Naive thymus-derived CD8-positive, alpha-beta T cell (primary cell): ENCODE measurements around the gene GEMIN5. TPM values are rescaled to one million over a fixed set of nuclear protein-coding genes. Genes with fewer than 3 reads are reported as not detected.
"Not testable (repeated sequence)": the region's sequence is repeated elsewhere in the genome, so short reads cannot be mapped to it uniquely, and the experiment has no call there.

Experiments used
- ATAC-seq, 2 donors: fragments of 150-1000 bp; cut with Tn5 transposase in 1 of 2; sonication (Bioruptor Pico), chemical (Tn5 transposase) in 1 of 2; 1 replicate in 1 of 2; 2 replicates in 1 of 2; pipeline ENCODE4 v1.10.0; 2021; ENCODE audit warnings: mild to moderate bottlenecking in 2 of 2, moderate library complexity in 2 of 2
- POLR2A ChIA-PET: fragments of 350-600 bp; sonication (Branson Sonifier 250); formaldehyde crosslinking; loops from one replicate; lab custom pipeline; 2021; ENCODE audit warnings: antibody characterized with exemption; lab: Charles Lee
- DNase-seq, 10 donors: peaks; one replicate each; pipeline versions ENCODE4 v3.0.0 to v3.0.0-alpha.2; 2020 to 2022
- H3K27ac Mint-ChIP-seq, 10 donors: one replicate each; pipeline ENCODE4 v1.8.0; 2020 to 2022; ENCODE audit warnings: mild to moderate bottlenecking in 10 of 10, mixed read lengths in 10 of 10, moderate library complexity in 4 of 10, inconsistent platforms in 1 of 10
- H3K27me3 Mint-ChIP-seq, 5 donors: one replicate each; pipeline ENCODE4 v1.8.0; 2021 to 2022; ENCODE audit warnings: mixed read lengths in 5 of 5
- H3K36me3 Mint-ChIP-seq, 3 donors: one replicate each; pipeline ENCODE4 v1.8.0; 2020 to 2022; ENCODE audit warnings: mixed read lengths in 3 of 3, mild to moderate bottlenecking in 2 of 3, inconsistent platforms in 1 of 3
- H3K4me1 Mint-ChIP-seq, 4 donors: one replicate each; pipeline ENCODE4 v1.8.0; 2021 to 2022; ENCODE audit warnings: mixed read lengths in 4 of 4
- H3K4me3 Mint-ChIP-seq, 10 donors: one replicate each; pipeline ENCODE4 v1.8.0; 2020 to 2022; ENCODE audit warnings: mild to moderate bottlenecking in 10 of 10, mixed read lengths in 10 of 10, moderate library complexity in 6 of 10, inconsistent platforms in 1 of 10
- H3K9me3 Mint-ChIP-seq, 9 donors: one replicate each; pipeline ENCODE4 v1.8.0; 2020 to 2022; ENCODE audit warnings: mixed read lengths in 9 of 9, mild to moderate bottlenecking in 3 of 9, inconsistent platforms in 1 of 9, moderate library complexity in 1 of 9
- polyA plus RNA-seq, 3 donors: library from polyadenylated mRNA; unstranded; fragments of 300-500 nt; fragmentation: Illumina TruSeq; gene quantifications; one replicate each; pipeline ENCODE4 v1.2.3, GENCODE V29; 2021
- total RNA-seq, 8 experiments: library from RNA in 2 of 8; stranded (reverse) in 2 of 8; gene quantifications; one replicate each; pipeline ENCODE4 v1.2.3 and lab custom pipeline; 2021 to 2026

The GEMIN5 gene
- total and polyA plus RNA-seq, 5 experiments from 2014 or later, result 6.2 to 18.7 (median 10.5) TPM

DNA sequence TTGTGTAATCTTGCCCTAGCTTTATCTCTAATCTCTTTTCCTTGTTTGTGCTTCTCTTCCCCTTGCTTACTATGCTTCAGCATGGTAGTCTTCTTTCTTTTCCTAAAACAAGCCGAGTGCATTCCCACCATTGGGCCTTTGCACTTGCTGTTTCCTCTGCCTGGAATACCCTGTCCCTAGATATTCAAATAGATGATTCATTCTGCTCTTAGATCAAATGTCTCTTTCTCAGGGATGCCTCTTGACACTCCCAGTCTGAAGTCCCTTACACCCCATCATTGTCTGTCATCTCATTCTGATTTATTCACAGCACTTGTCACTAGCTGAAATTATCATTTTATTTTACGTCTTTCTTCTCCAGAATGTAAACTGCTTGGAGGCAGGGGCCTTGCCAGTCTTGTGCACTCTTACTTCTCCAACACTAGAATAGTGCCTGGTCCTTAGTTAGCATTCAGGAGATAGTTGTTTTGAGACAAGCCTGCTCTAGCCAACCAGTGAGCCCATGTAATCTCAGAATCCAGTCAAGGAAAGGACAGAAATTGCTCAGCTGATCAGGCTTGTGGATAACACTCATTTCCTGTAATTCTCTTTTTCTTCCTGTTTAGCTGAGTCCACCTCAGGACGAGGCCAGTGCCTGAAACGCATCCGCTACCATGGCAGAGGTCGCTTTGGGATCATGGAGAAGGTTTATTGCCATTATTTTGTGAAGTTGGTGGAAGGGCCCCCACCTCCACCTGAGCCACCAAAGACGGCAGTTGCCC lies 28.2 kb upstream of the GEMIN5 start:
- Mint-ChIP-seq H3K36me3 (peaks cover 7 to 81% (median 22%) of the 10 kb centered on the region in 3 donors), H3K9me3 (no peaks in the 10 kb centered on the region), H3K4me1 (peaks cover 2 to 12% (median 4%) of the 10 kb centered on the region in 4 donors), H3K27ac (no peak overlapping the region), H3K27me3 (no peaks in the 10 kb centered on the region), H3K4me3 (no peak overlapping the region)
- no peak for DNase-seq
- ATAC-seq, result no peak
- POLR2A ChIA-PET, result no interaction called here

DNA sequence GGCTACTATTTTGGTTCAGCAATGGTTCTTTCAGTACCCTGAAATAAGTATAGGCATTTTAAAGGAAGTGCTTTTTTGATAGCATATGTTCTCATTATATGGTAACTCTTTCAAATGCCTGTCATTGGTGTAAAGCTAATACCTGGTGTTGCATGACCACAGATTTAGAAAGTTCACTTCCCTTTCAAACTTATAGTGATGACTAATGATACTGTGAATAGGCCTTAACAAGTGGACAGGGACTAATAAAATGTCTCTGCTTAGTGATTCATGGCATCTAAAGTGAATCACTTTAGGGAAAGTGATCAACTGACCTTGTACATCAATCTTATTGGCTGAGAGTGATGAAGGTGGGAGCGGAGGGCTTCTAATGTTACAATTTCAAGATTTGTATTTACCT lies 24.5 kb upstream of the GEMIN5 start:
- Mint-ChIP-seq H3K4me1 (peaks cover 2 to 12% (median 4%) of the 10 kb centered on the region in 4 donors), H3K27ac (no peak overlapping the region), H3K9me3 (no peaks in the 10 kb centered on the region), H3K36me3 (peaks cover 7 to 86% (median 25%) of the 10 kb centered on the region in 3 donors), H3K4me3 (no peak overlapping the region), H3K27me3 (no peaks in the 10 kb centered on the region)
- ATAC-seq (no peak), DNase-seq (no peak)
- POLR2A ChIA-PET, result no interaction called here

DNA sequence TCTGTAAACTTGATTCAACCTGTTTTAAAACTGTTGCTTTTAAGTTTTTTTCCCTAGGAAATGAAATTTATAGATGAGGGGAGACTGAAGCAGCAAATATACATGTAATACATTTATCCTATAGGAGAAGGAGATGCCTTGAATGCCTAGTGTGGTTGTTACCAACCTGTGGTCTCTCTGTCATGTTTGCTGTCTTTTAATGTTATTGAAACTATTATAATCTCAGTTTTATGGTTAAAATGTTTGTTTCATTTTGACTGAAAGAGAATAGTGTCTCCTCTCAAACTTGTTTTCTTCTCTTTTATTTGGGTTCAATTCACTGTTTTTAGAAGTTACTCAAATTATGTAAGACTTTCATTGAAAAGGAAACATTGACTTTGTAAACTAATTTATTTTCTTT lies 18.7 kb upstream of the GEMIN5 start:
- POLR2A ChIA-PET, result no interaction called here
- H3K4me1 Mint-ChIP-seq, result peaks cover 0 to 4% (median 2%) of the 10 kb centered on the region in 4 donors
- no peak overlapping the region for H3K4me3 Mint-ChIP-seq
- no peak for DNase-seq
- H3K9me3 Mint-ChIP-seq, result no peaks in the 10 kb centered on the region
- ATAC-seq, result no peak
- H3K27ac Mint-ChIP-seq, result no peak overlapping the region
- no peaks in the 10 kb centered on the region for H3K27me3 Mint-ChIP-seq
- H3K36me3 Mint-ChIP-seq, result peaks cover 0 to 71% (median 20%) of the 10 kb centered on the region in 3 donors

DNA sequence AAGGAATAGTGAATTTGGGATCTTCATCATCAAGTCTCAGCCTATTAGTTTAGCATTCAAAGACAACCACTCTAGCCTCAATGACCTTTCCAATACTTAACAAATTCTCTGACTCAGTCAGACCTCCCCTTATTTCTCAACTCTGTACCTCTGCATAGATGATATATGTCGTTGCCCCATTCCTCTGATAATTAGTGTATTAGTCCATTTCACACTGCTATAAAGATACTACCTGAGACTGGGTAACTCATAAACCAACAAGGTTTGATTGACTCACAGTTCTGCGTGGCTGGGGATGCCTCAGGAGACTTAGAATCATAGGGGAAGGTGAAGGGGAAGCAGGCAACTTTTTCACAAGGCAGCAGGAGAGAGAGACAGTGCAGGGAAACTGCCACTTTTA lies 11.8 kb upstream of the GEMIN5 start:
- peaks cover 24 to 42% (median 35%) of the 10 kb centered on the region in 4 donors for H3K4me1 Mint-ChIP-seq
- no peaks in the 10 kb centered on the region for H3K9me3 Mint-ChIP-seq
- H3K36me3 Mint-ChIP-seq, result peaks cover 0 to 52% (median 2%) of the 10 kb centered on the region in 3 donors
- ATAC-seq (no peak), DNase-seq (no peak)
- peak overlapping the region in 1 of 10 donors; percentile 70 for H3K27ac Mint-ChIP-seq
- H3K27me3 Mint-ChIP-seq, result no peaks in the 10 kb centered on the region
- no peak overlapping the region for H3K4me3 Mint-ChIP-seq
- POLR2A ChIA-PET, result no interaction called here

DNA sequence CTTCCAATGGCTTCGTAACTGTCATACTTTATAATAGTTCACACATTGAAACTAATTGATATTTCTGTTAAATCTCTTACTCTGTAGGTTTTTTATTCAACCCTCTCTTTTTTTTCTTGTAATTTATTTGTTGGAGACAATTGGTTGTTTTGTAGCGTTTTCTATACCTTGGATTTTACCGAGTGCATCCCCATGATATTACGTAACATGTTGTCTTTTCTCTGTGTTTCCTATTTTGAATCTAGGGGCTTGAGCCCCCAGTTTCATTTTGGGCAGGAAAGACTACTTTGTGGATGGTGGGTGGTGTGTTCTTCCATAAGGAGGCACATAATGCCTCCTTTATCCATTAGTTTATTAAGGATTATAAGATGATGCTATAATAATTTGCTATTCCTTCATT lies 10.3 kb upstream of the GEMIN5 start:
- Mint-ChIP-seq H3K4me1 (peaks cover 22 to 42% (median 36%) of the 10 kb centered on the region in 4 donors), H3K27ac (no peak overlapping the region), H3K4me3 (no peak overlapping the region), H3K36me3 (peaks cover 0 to 47% (median 2%) of the 10 kb centered on the region in 3 donors), H3K9me3 (no peaks in the 10 kb centered on the region), H3K27me3 (no peaks in the 10 kb centered on the region)
- POLR2A ChIA-PET, result no interaction called here
- no peak for ATAC-seq
- DNase-seq, result no peak

DNA sequence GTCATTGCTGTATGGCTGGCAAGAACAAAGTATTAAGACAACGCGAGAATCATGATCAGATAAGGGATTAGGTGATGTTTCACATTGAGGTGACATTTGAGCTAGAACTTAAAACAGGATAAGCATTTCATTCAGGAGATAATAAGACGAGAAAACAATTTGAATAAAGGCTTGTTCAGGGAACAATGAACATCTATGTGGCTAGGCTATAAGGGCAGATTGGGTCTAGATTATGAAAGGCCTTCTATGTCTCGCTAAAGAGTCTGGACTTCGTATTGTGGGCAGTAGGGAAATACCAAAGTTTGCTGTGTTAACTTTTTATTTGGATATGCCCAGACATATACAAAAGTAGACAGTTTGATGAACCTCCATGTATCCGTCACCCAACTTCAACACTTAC lies 9.8 kb upstream of the GEMIN5 start:
- H3K27ac Mint-ChIP-seq, result no peak overlapping the region
- H3K9me3 Mint-ChIP-seq, result no peaks in the 10 kb centered on the region
- H3K36me3 Mint-ChIP-seq, result peaks cover 0 to 49% (median 2%) of the 10 kb centered on the region in 3 donors
- DNase-seq, result no peak
- peaks cover 24 to 47% (median 41%) of the 10 kb centered on the region in 4 donors for H3K4me1 Mint-ChIP-seq
- ATAC-seq, result no peak
- POLR2A ChIA-PET, result no interaction called here
- H3K27me3 Mint-ChIP-seq, result no peaks in the 10 kb centered on the region
- H3K4me3 Mint-ChIP-seq, result no peak overlapping the region

DNA sequence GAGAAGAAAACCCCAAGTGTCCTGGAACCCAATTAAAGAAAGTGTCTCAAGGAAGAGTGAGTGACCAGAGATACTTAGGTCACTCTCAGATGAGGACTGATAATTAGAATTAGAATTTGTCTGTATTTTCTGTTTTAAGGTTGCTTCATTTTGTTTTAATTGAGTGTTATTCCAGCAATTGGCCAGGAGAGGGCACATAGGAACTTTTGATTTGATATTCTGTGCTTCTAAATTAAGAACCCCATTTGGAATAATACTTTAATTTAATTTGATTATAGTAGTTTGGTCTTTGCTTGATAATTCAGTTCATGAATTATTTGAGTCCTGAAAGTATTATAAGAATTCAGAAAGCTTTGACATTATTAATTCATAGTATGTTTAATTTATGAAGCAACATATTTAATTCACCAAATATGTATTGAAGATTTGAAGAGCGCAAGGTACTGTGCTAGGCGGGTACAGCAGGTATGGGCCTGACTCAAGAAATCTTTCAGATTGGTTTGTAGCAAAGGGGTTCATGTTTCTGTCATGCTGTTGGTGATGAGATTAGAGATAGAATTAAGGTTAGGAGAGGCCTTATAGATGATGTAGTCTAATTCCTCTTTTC lies 7.8 kb upstream of the GEMIN5 start:
- DNase-seq (peak in 3 of 10 donors; percentile 11 to 27 (median 21)), ATAC-seq (no peak)
- peaks cover 0 to 36% (median 0%) of the 10 kb centered on the region in 3 donors for H3K36me3 Mint-ChIP-seq
- POLR2A ChIA-PET, result no interaction called here
- peaks cover 0 to 3% (median 0%) of the 10 kb centered on the region in 5 donors for H3K27me3 Mint-ChIP-seq
- peaks cover 32 to 59% (median 55%) of the 10 kb centered on the region in 4 donors for H3K4me1 Mint-ChIP-seq
- H3K27ac Mint-ChIP-seq, result no peak overlapping the region
- H3K4me3 Mint-ChIP-seq, result no peak overlapping the region
- H3K9me3 Mint-ChIP-seq, result no peaks in the 10 kb centered on the region

DNA sequence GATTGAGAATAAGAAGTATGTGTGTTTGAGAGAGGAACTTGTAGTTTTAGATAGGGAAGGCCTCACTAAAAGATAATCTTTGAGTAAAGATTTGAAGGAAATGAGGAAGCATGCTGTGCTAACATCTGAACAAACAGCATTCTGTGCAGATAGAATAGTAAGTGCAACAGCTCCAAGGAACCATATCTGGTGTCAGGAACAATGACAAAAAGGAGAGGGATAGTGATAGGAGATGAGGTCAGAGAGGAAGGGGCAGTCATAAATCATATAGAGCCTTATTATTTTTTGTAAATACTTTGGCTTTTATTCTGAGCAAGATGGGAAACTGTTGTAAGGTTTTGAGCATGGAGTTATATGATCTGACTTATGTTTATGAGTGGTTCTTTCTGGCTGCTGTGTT lies 6.7 kb upstream of the GEMIN5 start:
- H3K27ac Mint-ChIP-seq, result no peak overlapping the region
- POLR2A ChIA-PET, result no interaction called here
- no peak for DNase-seq
- no peak for ATAC-seq
- no peaks in the 10 kb centered on the region for H3K9me3 Mint-ChIP-seq
- peaks cover 0 to 4% (median 0%) of the 10 kb centered on the region in 5 donors for H3K27me3 Mint-ChIP-seq
- peaks cover 26 to 57% (median 54%) of the 10 kb centered on the region in 4 donors for H3K4me1 Mint-ChIP-seq
- no peak overlapping the region for H3K4me3 Mint-ChIP-seq
- peaks cover 0 to 25% (median 0%) of the 10 kb centered on the region in 3 donors for H3K36me3 Mint-ChIP-seq

DNA sequence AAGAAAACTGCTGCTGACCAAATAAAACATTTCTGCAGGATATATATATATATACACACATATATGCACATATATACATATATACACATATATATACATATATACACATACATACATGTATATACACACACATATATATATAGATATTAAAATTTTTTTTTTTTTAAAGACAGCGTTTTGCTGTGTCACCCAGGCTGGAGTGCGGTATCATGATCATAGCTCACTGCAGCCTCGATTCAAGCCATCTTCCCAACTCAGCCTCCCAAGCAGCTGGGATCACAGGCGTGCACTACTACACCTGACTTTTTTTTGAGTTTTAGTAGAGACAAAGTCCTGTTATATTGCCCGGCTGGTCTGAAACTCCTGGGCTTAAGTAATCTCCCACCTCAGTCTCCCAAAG lies 5.5 kb upstream of the GEMIN5 start:
- DNase-seq, result no peak
- peaks cover 21 to 54% (median 49%) of the 10 kb centered on the region in 4 donors for H3K4me1 Mint-ChIP-seq
- ATAC-seq, result no peak
- H3K36me3 Mint-ChIP-seq, result peaks cover 0 to 15% (median 0%) of the 10 kb centered on the region in 3 donors
- H3K4me3 Mint-ChIP-seq, result peak overlapping the region in 1 of 10 donors; percentile 23
- no peak overlapping the region for H3K27ac Mint-ChIP-seq
- H3K27me3 Mint-ChIP-seq, result peaks cover 0 to 4% (median 0%) of the 10 kb centered on the region in 5 donors
- H3K9me3 Mint-ChIP-seq, result no peaks in the 10 kb centered on the region
- POLR2A ChIA-PET, result no interaction called here

DNA sequence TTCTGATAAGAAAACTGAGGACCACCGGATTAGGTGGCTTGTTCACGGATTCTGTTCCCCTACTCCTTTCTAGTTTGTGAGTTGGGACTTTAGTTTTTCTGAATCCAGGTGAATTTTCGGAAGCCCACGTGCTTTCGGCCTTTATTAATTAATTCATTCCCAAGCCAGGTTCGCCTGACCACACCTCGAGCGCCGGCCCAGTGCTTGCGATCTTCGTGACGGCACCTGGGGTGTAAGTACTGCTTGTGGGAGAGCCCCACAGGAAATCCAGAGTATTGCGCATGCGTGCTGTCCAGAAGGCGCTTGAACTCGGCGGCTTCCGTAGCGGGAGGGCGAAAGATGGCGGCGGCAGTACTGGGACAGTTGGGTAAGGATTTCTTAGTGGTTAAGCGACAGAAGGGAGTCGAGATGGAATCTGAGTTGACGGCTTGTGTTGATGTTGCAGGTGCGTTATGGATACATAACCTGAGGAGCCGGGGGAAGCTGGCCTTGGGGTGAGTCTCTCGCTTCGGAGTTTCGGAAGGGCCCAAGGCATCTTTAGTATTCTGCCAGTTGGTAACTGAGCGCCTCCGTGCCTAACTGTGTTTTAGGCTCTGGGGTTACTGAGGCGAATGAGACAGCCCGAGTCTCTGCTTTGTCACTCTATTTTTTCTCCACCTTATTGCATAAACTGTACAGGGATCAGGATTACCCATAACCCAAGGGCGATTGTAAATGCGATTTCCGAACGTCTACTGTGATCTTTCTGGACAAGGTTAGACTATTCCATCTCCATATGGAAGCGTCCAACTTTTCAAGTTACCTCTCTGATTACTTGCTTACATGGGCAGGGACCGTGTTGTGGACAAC lies 3.0 kb upstream of the GEMIN5 start, which contains the start of gene MRPL22:
TSS of gene MRPL22 (plus strand) at position 302 of the 849 bp plus-strand sequence. CDS start at position 340, 38 bp downstream.
- Mint-ChIP-seq H3K27ac (peak within 1 kb of the TSS; percentile 95 to 99 (median 97)), H3K4me1 (peaks cover 17 to 56% (median 52%) of the 10 kb centered on the region in 4 donors), H3K9me3 (no peaks in the 10 kb centered on the region), H3K4me3 (peak within 1 kb of the TSS; percentile 89 to 99 (median 98)), H3K36me3 (peaks cover 0 to 8% (median 0%) of the 10 kb centered on the region in 3 donors), H3K27me3 (peaks cover 0 to 4% (median 0%) of the 10 kb centered on the region in 5 donors)
- ATAC-seq, result peak; percentile 75 to 80
- POLR2A ChIA-PET, result interaction anchor here (0.6 to 1.0 kb wide), 2 partner anchors 12 to 82 kb away, joined by 3 to 4 read pairs; partner anchors contain the start of gene CNOT8
- DNase-seq, result peak; percentile 85 to 98 (median 94)

DNA sequence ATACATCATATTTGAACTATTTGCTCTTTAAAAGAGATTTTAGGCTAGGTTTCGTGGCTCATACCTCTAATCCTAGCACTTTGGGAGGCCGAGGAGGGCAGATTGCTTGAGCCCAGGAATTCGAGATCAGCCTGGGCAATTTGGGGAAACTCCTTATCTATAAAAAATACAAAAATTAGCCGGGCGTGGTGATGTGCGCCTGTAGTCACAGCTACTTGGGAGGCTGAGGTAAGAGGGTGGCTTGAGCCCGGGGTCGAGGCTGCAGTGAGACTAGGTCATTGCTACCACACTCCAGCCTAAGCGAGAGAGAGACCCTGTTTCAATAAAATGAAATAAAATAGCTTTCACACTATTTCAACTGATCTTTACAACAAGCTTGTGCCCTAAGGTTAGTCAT lies 2.4 kb upstream of the GEMIN5 start:
- Mint-ChIP-seq H3K9me3 (no peaks in the 10 kb centered on the region), H3K27ac (peak overlapping the region; percentile 95 to 99 (median 97)), H3K36me3 (peaks cover under 1 to 10% (median 3%) of the 10 kb centered on the region in 3 donors), H3K4me3 (peak overlapping the region; percentile 89 to 99 (median 98)), H3K4me1 (peaks cover 20 to 62% (median 56%) of the 10 kb centered on the region in 4 donors), H3K27me3 (peaks cover 0 to 4% (median 0%) of the 10 kb centered on the region in 5 donors)
- POLR2A ChIA-PET, result interaction anchor here (1.0 kb wide), 1 partner anchor 13 kb away, joined by 4 read pairs; no protein-coding TSS in a partner anchor
- ATAC-seq (no peak), DNase-seq (no peak)

DNA sequence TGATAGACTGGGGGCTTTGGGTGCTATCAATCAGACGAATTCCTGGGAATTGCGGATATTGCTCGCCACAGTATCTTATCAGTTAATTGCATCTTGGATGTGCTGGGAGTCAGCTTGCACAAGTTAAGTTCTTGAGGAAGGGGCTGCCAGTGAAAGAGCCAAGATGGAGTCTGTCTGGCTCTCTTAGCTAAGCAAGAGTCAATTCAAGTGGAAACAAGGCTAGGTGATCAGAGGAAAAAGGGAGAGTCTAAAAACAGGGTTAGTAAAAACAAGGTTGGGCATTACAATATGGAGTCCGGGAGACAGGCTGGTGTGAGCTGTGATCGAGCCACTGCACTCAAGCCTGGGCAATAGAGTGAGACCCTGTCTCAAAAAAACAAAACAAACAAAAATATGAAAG lies 1.4 kb upstream of the GEMIN5 start:
- peaks cover 29 to 68% (median 65%) of the 10 kb centered on the region in 4 donors for H3K4me1 Mint-ChIP-seq
- not testable (repeated sequence) for H3K9me3 Mint-ChIP-seq, ATAC-seq, H3K27me3 Mint-ChIP-seq, DNase-seq
- H3K27ac Mint-ChIP-seq, result peak overlapping the region in 8 of 10 donors; percentile 9 to 98 (median 63)
- POLR2A ChIA-PET, result interaction anchor here (0.7 kb wide), 1 partner anchor 811 kb away, joined by 3 read pairs; no protein-coding TSS in a partner anchor
- H3K4me3 Mint-ChIP-seq, result peak overlapping the region; percentile 23 to 99 (median 96)
- H3K36me3 Mint-ChIP-seq, result peaks cover 4 to 20% (median 9%) of the 10 kb centered on the region in 3 donors
